HG03442 (cell line): ENCODE results near the gene FGF3.

Experiments used
- ATAC-seq: cut with Tn5 transposase; IDR thresholded peaks from one replicate; pipeline ENCODE4 v1.9.1; 2021; ENCODE audit warnings: mild to moderate bottlenecking, moderate library complexity; ENCODE audit not compliant: unreplicated experiment

The FGF3 gene

GRCh38 chr11:69844396-69844795, 25.2 kb upstream of the FGF3 start:
- no peak for ATAC-seq

GRCh38 chr11:69843529-69843921, 24.3 kb upstream of the FGF3 start:
- ATAC-seq = no peak

- ATAC-seq = no peak
These were observed 23.7 kb upstream of the FGF3 start for GRCh38 chr11:69842746-69843528.

GRCh38 chr11:69841859-69842698, 22.9 kb upstream of the FGF3 start:
- ATAC-seq = no peak

GRCh38 chr11:69841170-69841858, 22.1 kb upstream of the FGF3 start:
- no peak for ATAC-seq

- ATAC-seq = no peak
These were observed 21.4 kb upstream of the FGF3 start for GRCh38 chr11:69840371-69841169.

GRCh38 chr11:69839516-69839915, 20.3 kb upstream of the FGF3 start:
- no peak for ATAC-seq

GRCh38 chr11:69837791-69838190, 18.6 kb upstream of the FGF3 start:
- ATAC-seq = no peak

- no peak for ATAC-seq
These were observed 17.2 kb upstream of the FGF3 start for GRCh38 chr11:69836401-69836800.

GRCh38 chr11:69834811-69835800, 15.9 kb upstream of the FGF3 start:
- ATAC-seq = no peak

GRCh38 chr11:69834251-69834650, 15.0 kb upstream of the FGF3 start:
- ATAC-seq = no peak

- ATAC-seq = no peak
These were observed 13.6 kb upstream of the FGF3 start for GRCh38 chr11:69832561-69833413.

- no peak for ATAC-seq
These were observed 12.8 kb upstream of the FGF3 start for GRCh38 chr11:69831985-69832384.

GRCh38 chr11:69830086-69830485, 10.9 kb upstream of the FGF3 start:
- no peak for ATAC-seq

- ATAC-seq = no peak
These were observed 9.7 kb upstream of the FGF3 start for GRCh38 chr11:69828971-69829344.

- ATAC-seq = no peak
These were observed 9.2 kb upstream of the FGF3 start for GRCh38 chr11:69828276-69828970.

GRCh38 chr11:69826773-69827172, 7.6 kb upstream of the FGF3 start:
- ATAC-seq = no peak

- ATAC-seq = no peak
These were observed 6.7 kb upstream of the FGF3 start for GRCh38 chr11:69825941-69826340.
